ENCODE data around the gene TMEM253. TPM values are rescaled to one million over a fixed set of nuclear protein-coding genes. Genes with fewer than 3 reads are reported as not detected.
A peak's percentile ranks its signal among the peaks of the same experiment; 100 is the strongest.

TMEM253 gene
- total and polyA plus RNA-seq, 9 of the 15 experiments (the other 6 are each of a cell fraction or from before 2014, with no cell fraction given): 0.11 to 0.61 (median 0.26) TPM; not detected in 3

GRCh38 chr14:21058903-21059302, 42.0 kb upstream of the TMEM253 start:
- ChIA-PET CTCF (ENCODE audit: low intra/inter-chr PET ratio) (interaction anchor here (0.6 kb wide), 1 partner anchor 8 kb away, joined by 5 read pairs; no protein-coding TSS in a partner anchor), POLR2A (interaction anchor here (0.7 to 1.0 kb wide), 3 partner anchors 11 to 550 kb away, joined by 3 to 5 read pairs (median 4); no protein-coding TSS in a partner anchor)
- in situ Hi-C loops (cut with MboI) (no loop called here), intact Hi-C loops (cut with micrococcal nuclease) (no loop called here)
- TF ChIP-seq ZNF668 (CRISPR knock-in tag; IDR thresholded peaks at IDR 0.05) (no peak), TRIM28 (IDR thresholded peaks at IDR 0.05) (no peak), ZNF239 (CRISPR knock-in tag; IDR thresholded peaks at IDR 0.05) (peak; percentile 64; the same call in 1 of the 2 replicates)
- no peaks in the 10 kb centered on the region for H3K9me3 ChIP-seq (replicated peaks; ENCODE audit: control insufficient read depth, insufficient read depth, low read depth, low read length)
- 55% methylated on average over 4 of the region's 5 CpGs for WGBS (ENCODE audit: insufficient coverage, low coverage, missing lambda C conversion rate)
- no TSS peak for BruUV-seq (replicated peaks)
- H3K4me1 ChIP-seq (replicated peaks in 1 of 2; ENCODE audit: control insufficient read depth in 2 of 2, insufficient read depth in 2 of 2, low read length in 2 of 2): no peaks in the 10 kb centered on the region; a peak in 2 of 5 replicates
- no peaks in the 10 kb centered on the region for H3K27me3 ChIP-seq (ENCODE audit: control insufficient read depth in 2 of 2, insufficient read depth in 2 of 2, low read length in 2 of 2)
- FAIRE-seq (no peak), DNase-seq (ENCODE audit: extremely low read depth in 1 of 4, low spot score in 3 of 4) (no peak), ATAC-seq (peak; percentile 49; the same call in 1 of the 3 replicates)
- no peak overlapping the region; a peak in 1 of 4 replicates for H3K9ac ChIP-seq (ENCODE audit: insufficient read depth in 1 of 2, low read depth in 2 of 2, low read length in 2 of 2)
- H3K27ac ChIP-seq (ENCODE audit: extremely low read depth, low read depth, low read length): no peak overlapping the region
- H3K36me3 ChIP-seq (ENCODE audit: control insufficient read depth, insufficient read depth, low read length): no peaks in the 10 kb centered on the region
- H3K4me2 ChIP-seq (ENCODE audit: insufficient read depth, low read length): no peak overlapping the region
- H4K20me1 ChIP-seq (replicated peaks; ENCODE audit: control insufficient read depth, insufficient read depth, low read length): no peaks in the 10 kb centered on the region
- no peaks in the 10 kb centered on the region for H3K79me2 ChIP-seq (ENCODE audit: control insufficient read depth, insufficient read depth, low read length)
- no peaks in the 10 kb centered on the region for H3K9me1 ChIP-seq (ENCODE audit: control insufficient read depth, insufficient read depth, low read length)
- no peak overlapping the region for H2AFZ ChIP-seq (ENCODE audit: low read depth, low read length)
- no peak overlapping the region for H3K4me3 ChIP-seq

GRCh38 chr14:21059842-21060613, 40.8 kb upstream of the TMEM253 start:
- ATAC-seq (no peak), FAIRE-seq (no peak), DNase-seq (ENCODE audit: extremely low read depth in 1 of 4, low spot score in 3 of 4) (no peak)
- ChIA-PET POLR2A (interaction anchor here (0.7 kb wide), 1 partner anchor 26 kb away, joined by 4 read pairs; no protein-coding TSS in a partner anchor), CTCF (ENCODE audit: low intra/inter-chr PET ratio) (no interaction called here)
- in situ Hi-C loops (cut with MboI) (no loop called here), intact Hi-C loops (cut with micrococcal nuclease) (no loop called here)
- no peak overlapping the region for H3K27ac ChIP-seq (ENCODE audit: extremely low read depth, low read depth, low read length)
- H3K9ac ChIP-seq (ENCODE audit: insufficient read depth in 1 of 2, low read depth in 2 of 2, low read length in 2 of 2): no peak overlapping the region
- TF ChIP-seq ZNF77 (CRISPR knock-in tag; IDR thresholded peaks at IDR 0.05) (no peak), SMARCC2 (IDR thresholded peaks at IDR 0.05; ENCODE audit: low read depth) (no peak), SNAPC5 (CRISPR knock-in tag; IDR thresholded peaks at IDR 0.05) (no peak), SMARCE1 (IDR thresholded peaks at IDR 0.05) (no peak), XRCC3 (IDR thresholded peaks at IDR 0.05) (no peak), ATF6 (CRISPR knock-in tag; IDR thresholded peaks at IDR 0.05) (no peak), PML (IDR thresholded peaks at IDR 0.05; ENCODE audit: low read length) (no peak), BRCA1 (IDR thresholded peaks at IDR 0.05) (no peak), BRCA1 (CRISPR knock-in tag; IDR thresholded peaks at IDR 0.05) (no peak), FUS (optimal IDR thresholded peaks at IDR 0.05; ENCODE audit: low read depth, low read length) (no peak)
- no peak overlapping the region for H3K4me2 ChIP-seq (ENCODE audit: insufficient read depth, low read length)
- no peaks in the 10 kb centered on the region; a peak in 2 of 5 replicates for H3K4me1 ChIP-seq (replicated peaks in 1 of 2; ENCODE audit: control insufficient read depth in 2 of 2, insufficient read depth in 2 of 2, low read length in 2 of 2)
- no peaks in the 10 kb centered on the region for H4K20me1 ChIP-seq (replicated peaks; ENCODE audit: control insufficient read depth, insufficient read depth, low read length)
- H2AFZ ChIP-seq (ENCODE audit: low read depth, low read length): peak overlapping the region; percentile 74; the same call in 1 of the 2 replicates
- H3K9me1 ChIP-seq (ENCODE audit: control insufficient read depth, insufficient read depth, low read length): no peaks in the 10 kb centered on the region
- 52% methylated on average over 8 of the region's 8 CpGs for WGBS (ENCODE audit: insufficient coverage, low coverage, missing lambda C conversion rate)
- H3K4me3 ChIP-seq: no peak overlapping the region
- H3K27me3 ChIP-seq (ENCODE audit: control insufficient read depth in 2 of 2, insufficient read depth in 2 of 2, low read length in 2 of 2): no peaks in the 10 kb centered on the region
- no peaks in the 10 kb centered on the region for H3K36me3 ChIP-seq (ENCODE audit: control insufficient read depth, insufficient read depth, low read length)
- BruUV-seq (replicated peaks): no TSS peak
- H3K79me2 ChIP-seq (ENCODE audit: control insufficient read depth, insufficient read depth, low read length): no peaks in the 10 kb centered on the region
- no peaks in the 10 kb centered on the region for H3K9me3 ChIP-seq (replicated peaks; ENCODE audit: control insufficient read depth, insufficient read depth, low read depth, low read length)

All from K562 (cell line).